HG03175 (cell line): ENCODE measurements around the gene UGT1A10.

ENCODE experiments used
- ATAC-seq: cut with Tn5 transposase; IDR thresholded peaks from one replicate; pipeline ENCODE4 v1.9.1; 2021; ENCODE audit warnings: mild to moderate bottlenecking, moderate library complexity; ENCODE audit not compliant: unreplicated experiment

Gene UGT1A10

DNA sequence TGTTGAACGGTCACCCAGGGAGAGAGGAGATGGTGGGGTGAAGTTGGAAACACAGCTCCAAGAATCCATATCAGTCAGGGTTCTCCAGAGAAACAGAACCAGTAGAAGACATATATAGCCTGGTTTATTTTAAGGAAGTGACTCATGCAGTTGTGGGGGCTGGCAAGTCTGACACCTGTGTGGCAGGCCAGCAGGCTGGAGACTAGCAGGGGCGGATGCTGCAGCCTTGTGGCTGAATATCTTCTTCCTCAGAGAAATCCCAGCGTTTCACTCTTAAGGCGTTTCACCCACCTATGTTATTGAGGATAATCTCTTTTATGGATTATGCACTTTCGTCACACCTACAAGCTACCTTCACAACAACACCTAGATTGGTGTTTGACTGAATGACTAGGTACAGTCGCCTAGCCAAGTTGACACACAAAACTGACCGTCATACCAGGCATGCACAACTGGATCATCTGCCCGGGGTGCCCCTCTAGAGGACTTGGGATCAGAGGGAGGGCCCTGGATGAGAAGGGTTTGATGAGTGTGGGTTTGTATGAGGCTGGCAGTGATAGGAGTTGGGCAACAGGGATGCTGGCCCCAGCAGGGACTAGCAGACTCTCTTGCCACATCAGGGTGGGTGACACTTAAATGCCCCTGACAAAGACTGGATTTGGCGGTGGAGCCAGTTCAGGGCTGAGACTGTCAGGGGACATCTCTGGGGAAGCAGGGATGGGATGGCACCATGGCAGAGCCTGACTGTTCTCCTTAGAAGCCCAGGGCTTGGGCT, 165.3 kb downstream of the UGT1A10 start:
- no peak for ATAC-seq

DNA sequence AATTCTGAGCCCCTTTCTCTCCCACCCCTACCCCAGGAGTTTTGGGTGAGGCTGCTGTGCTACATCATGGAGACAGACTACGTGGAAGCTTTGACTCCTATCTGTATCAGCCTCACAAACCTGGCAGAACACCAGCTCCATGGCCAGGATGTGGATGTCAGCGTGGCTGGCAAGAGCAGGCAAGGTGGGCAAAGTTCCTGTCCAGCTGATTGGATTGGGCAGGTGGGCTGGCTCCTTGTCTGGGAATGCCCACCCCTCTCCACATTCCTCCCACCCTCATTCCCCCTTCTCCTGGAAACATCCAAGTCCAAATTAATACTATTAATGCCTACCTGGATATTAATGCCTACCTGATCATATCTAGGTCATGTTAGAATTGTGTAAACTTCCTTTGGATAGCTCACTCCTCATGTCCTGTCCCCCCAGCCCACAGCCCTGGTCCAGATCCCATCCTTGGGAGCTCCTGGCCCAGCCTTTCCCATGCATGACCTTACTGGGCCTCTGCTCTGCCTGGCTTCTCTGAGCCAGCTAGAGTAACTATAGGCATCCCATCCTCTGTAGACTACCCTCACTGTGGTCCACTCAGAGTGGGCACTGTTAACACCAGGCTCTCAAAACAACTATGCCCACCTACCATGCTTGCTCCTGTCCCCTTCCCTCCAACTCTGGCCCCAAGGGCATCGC, 166.0 kb downstream of the UGT1A10 start:
- ATAC-seq: no peak

DNA sequence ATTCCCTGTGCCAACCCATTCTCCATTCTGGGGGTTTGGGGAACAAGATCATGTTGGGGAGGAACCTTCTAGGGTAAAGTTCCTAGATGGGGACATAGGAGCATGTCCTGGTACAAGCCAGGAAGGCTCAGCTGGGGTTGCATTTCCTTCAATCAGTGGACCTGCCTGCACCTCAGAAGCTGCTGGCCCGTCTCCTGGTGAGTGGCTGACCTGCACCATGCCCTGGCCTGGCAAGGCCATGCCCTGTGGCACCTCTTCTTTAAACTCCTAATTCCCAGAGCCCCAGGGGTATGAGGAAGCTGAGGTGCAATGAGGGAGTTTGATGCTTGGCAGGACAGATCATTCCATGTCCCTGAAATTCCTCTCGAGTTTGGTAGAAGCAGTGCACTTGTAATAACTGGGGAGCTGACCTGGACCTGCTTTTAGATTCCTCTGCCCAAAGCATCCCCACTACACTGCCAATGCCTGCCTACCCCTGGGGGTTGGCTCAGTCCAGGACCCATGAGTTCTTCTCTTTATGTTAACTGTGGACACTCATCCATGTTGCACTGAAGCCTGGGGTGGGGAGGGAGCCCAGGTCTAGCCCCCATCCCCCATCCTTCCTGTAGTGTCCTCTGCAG, 167.2 kb downstream of the UGT1A10 start:
- ATAC-seq: no peak

DNA sequence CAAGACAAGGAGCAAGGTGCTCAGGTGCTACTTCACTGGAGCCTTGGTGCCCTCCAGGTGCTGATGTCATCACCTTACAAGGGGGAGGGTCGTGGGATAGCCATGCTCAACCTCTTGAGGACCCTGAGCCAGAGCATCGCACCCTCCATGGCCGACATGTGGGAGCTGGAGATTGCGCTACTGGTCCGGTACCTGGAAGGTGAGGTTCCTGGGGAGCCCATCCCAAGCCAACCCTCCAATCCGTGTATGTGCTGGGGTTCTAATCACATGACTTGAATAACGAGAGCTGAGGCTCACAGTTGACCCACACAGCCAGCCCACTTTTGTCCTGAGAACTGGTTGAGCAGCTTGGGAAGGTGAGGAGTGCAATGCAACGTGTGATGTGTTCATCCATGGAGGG, 167.7 kb downstream of the UGT1A10 start:
- no peak for ATAC-seq

DNA sequence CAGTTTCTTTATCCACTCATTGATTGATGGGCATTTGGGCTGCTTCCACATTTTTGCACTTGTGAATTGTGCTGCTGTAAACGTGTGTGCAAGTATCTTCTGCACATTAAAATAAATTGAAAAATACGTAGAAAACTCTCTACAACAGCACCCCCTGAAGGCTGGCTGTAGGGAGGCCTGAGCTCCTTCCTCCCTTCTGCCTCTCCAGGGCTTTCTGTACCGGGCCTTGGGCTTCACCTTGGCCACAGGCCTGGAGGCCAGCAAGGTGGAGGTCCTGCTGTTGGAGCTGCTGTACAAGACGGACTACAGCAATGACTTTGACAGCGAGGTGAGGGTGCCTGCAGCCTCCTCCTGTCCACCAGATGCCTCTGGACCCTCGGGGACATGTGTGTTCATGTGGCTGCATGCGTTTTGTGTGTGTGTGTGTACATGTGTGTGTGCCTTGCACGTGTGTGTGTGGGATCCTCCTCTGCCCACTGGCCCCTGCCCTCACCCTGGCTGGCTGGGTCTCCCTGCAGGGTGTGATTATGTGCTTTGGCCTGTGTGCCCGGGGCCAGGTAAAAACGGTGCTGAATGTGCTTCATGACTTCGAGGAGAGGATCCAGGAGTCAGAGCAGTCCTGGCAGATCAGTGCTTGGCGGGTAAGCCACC, 171.1 kb downstream of the UGT1A10 start:
- ATAC-seq: no peak

DNA sequence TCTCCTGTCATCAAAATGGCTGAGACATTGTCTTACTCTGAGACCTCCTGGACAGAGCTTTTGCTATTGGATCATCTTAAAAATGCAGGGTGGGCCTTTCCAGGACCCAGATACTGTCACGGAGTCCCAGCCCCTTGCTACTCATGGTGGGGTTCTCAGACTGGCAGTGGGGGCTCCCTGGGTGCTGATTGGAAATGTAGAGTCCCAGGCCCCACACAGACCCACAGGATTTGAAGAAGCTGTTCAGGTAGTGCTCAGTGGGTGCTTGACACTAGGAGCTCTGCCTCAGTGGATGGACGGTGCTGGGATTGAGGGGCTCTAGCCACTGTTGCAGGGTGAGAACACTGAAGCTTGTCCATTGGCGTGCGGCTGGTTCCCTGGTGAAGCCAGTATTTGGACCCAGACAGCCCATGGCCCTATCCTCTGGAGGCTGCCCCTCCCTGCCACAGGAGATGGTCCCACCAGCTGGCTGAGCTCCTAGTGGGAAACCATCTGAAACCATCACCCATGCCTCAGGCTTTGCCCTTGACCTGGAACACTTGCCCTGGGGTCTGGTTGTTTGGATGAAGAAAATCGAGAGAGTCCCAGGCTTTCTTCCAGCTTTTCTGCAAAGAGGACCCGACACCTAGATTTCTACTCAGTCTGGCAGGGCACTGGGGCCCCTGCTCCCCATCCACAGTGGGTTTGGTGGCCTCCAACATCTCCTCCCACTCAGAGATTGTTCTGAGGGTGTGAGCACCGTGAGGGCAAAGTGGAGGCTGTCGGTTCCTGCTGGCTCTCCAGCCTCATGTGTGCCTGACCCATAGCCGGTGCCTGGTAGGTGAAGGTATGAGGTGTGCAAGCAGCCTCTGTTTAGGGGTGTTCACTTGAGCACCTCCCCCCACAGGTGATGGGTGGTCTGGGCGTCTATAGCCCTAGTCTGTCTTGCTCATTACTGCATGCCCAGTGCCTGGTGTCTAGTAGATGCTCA, 172.0 kb downstream of the UGT1A10 start:
- ATAC-seq: no peak

DNA sequence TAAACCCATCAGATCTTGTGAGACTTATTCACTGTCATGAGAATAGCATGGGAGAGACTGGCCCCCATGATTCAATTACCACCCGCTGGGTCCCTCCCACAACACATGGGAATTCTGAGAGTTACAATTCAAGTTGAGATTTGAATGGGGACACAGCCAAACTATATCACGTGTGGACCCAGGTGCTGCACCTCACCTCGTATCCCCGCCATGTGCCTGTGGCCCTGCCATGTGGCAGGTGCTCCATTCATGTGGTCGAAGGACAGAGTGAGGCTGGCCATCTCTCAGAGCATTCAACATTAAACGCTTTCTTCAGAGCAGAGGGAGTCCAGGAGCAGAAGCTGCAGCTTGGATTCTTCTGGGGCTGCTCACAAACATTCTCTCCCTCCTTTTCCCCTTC, 174.1 kb downstream of the UGT1A10 start:
- no peak for ATAC-seq

DNA sequence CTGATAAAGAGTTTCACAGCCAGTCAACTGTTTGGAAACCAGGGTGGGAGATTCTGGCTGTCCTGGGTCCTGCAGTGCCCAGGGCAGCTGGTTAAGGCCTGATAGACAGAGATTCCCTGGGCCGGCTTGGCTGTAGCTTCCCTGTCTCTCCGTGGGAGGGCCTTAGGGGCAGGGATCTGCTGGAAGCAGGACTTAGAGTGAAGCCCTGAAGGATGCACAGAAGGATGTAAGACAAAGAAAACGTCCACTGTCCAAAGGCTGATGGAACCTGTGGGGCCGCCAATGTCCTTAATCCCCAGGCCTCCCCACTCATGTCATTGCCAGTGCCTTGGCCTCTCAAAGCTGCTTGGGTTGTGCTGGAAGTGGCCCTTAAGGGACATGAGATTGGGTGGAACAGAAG, 174.8 kb downstream of the UGT1A10 start:
- ATAC-seq: no peak

DNA sequence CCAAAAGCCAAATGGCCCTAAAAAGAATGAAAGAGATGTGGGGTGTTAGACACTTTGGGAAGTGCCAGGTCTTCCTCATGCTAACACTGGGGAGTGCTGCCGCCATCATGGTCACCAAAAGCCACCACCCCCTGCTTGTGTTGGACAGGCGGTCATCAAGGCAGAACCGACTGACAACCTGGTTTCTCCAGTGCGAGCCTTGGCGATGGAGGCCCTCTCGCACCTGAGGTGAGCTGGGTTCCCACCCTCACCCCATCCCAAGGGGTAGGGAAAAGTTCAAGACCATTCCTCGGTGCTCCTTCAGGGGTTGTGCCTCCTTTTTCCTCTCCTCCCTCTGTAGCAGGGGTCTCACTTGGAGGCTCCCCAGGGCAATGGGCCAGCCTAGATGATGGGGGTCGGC, 175.5 kb downstream of the UGT1A10 start:
- no peak for ATAC-seq

DNA sequence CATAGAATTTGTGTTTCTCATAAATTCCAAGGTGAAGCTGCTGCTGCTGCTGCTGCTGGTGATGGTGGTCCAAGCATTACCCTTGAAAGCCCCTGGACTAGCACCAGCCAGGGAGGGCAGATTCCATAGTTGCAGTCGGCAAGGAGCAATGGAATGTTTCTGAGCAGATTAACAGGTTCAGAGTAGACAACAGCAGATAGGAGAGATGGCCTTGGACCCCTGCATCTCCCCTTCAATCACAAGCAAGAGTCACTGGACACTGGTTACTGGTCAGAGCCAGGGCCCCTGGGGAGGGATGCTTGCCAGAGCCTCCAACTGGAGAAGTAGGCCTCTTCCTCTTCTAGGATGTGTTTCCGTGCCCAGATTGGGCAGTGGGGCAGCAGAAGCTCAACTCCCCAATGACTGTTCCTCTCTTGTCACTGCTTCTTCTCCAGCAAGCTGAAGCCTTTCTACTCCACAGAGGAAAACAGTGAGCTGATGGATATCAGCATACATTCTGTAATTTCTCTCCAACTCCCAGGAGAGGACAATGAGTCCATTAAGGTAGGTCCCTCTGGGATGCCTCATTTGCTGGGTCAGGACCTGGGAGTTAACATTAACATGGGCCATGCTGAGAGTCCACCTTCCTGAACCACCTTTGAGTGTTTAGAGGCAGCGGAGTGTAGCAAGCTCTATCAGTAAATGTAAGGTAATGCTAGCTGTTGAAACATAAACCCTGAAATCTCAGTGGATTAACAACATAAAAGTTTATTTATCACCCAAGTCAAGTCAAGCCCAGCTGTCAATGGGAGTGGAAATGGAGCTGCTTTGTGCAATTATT, 177.2 kb downstream of the UGT1A10 start:
- ATAC-seq: no peak

DNA sequence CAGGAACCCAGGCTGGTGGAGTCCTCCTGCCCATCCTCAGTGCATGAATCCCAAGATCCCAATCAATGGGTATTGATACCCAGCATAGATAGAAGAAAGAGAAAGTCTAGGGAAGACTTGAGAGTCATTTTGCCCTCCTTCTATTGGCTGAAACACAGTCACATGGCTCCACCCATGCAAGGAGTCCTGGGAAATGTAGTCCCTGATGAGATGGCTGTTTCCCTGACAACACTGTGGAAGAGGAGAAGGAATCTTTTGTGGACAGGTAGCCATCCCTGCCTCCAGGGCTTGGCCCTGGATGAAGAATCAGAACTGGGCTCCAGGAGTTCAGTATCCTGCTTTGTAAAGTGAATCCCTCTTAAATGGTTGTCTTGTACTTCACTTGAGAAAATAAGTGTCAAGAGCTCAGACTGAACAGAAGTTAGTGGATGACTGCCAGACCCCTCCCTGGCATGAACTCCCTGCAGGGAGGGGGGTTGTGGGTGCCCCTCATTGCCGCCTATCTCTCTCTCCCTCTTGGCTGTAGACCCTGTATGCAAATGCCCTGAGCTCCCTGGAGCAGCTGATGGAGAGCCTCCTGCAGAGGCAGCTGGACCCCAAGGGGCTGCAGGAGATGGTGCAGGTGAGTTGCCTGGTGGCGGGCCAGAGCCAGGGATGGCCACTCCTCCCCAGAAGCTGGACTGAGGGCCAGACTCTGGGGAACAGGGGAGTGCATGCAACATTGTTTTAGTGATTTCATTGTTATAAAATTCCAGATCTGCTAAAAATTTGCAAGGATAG, 178.0 kb downstream of the UGT1A10 start:
- ATAC-seq: no peak

DNA sequence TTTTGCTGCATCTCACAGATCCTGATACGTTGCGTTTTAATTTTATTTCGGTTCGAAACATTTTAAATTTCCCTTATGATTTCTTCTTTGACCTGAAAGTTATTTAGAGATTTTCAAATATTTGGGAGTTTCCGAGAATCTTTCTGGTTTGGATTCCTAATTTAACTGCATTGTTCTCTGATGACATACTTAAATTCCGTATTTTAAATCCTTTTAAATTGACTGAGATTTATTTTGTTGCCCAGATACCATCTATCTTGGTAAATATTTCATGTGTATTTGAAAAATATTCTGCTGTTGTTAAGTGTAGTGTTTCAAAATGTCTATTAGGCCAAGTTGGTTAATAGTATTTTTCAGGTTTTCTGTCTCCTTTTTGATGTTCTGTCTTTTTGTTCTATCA, 179.6 kb downstream of the UGT1A10 start:
- ATAC-seq: no peak

DNA sequence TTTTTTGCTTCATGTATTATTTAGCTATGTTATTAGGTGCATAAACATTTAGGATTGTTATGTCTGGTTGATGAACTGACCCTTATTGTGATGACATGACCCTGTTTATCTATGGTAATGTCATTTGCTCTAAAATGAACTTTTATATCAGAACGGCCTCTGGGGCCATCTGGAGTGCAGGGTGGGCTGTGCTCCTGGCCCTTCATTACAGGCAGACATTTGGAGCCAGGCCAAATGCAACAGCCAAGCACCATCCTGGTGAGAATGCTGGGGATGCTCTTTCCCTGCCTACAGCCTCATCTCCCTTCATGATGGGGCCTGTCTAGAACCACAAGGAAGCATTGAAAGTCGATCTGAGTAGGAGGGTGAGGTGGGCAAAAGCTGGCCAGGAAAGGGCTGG, 180.1 kb downstream of the UGT1A10 start:
- no peak for ATAC-seq

DNA sequence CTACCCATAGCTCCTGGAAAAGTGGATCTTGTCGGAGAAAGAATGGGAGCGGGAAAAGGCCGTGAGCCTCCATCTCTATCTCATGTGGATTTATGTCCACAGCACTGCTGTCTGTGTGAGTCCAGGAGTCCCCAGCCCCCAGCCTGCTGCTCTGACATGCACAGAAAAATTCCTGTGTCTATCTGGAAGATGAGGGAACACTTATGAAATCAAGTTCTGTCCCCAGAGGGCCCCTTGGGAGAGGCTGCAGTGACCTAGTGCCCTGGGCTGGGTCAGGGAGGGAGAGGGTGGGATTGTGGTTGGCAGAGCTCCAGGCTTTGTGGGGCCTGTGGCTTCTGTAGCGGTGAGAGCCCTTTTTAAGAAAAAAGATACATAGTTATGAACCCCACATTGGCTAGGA, 180.5 kb downstream of the UGT1A10 start:
- no peak for ATAC-seq

DNA sequence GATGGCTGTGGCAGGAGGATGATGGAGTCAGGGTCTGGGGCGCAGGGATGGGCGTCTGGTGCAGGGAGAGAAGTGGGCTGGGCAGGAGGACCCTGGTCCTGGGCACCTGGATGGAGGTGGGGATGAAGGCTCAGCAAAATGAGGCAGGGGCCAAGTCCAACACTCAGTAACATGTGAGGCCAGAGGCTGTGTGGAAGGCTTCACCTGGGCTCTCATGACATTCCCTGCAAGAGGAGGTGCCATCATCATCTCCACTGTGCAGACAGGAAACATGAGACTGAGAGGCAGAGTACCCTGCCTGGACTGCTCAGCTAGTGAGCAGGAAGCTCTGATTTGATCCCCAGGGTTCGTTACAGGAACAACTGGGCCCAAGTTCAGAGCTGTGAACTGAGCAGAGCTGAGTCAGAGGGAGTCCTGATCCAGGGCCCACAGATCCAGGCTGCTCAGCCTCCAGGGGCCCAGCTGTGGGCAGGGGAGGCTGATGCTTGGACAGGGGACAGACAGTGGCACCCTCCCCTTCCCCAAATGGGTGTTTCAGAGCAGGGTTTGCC, 181.2 kb downstream of the UGT1A10 start:
- ATAC-seq: no peak

DNA sequence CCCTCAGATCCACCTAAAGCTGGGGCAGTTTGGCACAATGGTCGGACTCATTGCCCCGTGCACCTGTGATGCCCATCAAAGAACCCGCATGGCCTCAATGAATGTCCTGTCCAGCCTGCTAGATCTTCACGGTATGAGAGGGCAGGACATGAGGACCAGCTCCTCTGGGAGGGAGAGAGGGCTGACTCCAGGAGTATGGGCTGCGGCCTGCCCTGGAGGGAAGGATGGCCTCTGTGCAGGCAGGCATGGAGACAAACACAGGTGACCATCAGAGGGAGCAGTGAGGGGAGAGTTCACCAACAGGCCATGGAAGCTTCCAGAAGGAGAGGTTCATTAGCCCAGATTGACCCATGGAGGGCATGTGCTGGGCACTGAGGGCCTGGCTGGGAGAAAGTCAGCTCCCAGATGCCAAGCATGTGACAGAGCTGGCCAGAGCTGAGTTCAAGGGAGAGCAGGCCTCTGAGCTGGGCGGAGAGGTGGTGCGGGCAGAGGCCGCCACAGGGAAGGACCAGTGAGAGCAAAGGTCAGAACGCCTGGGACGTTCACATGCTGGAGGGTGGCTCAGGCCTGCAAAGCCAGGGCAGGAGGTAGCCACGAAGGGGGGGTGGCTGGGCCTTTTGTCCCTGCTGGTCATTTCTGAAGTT, 181.9 kb downstream of the UGT1A10 start:
- ATAC-seq: no peak

DNA sequence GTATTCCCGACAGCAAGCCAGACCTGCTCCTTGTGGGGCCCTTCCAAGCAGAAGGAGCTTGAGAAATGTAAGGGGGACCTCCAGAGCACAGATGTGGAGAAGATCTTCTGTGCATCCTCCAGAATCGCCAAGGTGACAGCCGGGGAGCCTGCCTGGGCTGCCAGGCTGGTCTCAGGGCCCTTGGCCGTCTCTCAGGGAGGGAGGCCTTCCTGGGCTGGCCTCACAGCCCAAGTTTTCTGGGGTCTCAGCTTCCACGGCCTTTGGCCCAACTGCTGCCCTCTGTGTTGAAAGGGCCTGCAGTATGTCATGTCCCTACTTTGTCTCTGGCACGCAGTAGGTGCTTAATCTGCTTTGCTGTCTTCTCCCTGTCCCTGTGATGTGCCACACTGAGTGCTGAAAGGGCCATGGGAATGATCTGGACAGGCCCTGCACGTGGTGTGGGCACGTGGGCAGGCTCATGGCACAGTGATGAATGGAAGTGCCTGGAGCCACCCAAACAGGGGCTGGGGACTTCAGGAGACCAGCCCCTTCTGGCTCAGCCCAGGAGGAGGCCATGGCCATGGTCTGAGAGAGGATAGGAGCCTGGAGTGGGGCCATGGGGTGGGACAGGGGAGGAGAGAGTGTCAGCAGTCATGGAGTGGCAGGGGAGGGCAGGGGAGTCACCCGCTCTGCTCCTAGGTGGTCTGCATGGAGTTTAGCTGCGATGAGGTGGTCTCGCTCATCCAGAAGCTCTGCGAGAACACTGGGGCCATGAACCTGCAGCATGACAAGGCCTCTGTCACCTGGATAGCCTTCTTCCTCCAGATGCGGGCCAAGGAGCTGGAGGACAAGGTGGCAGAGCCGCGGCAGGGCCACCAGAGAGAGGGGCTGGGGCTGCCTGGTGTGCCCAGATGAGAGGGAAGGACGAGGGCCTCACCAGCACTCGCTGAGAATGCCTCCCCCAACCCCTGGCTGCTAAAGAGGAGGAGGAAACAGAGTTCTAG, 182.7 kb downstream of the UGT1A10 start:
- no peak for ATAC-seq
